ENCODE measurements around the gene TRIM28. TPM values are rescaled to one million over a fixed set of nuclear protein-coding genes. Genes with fewer than 3 reads are reported as not detected.

The TRIM28 gene
- total RNA-seq, 1 experiment from 2014 or later = 908 TPM

GRCh38 chr19:58519355-58520256 lies 24.3 kb upstream of the TRIM28 start, which contains the start of gene ZBTB45 (continued):
- TF ChIP-seq SIN3A (IDR thresholded peaks at IDR 0.05; ENCODE audit: low read depth) (peak; percentile 81), ELF1 (IDR thresholded peaks at IDR 0.05; ENCODE audit: borderline replicate concordance, low read depth) (no peak; the same call in 1 of the 2 replicates), POLR2A (IDR thresholded peaks at IDR 0.05; ENCODE audit: borderline replicate concordance, extremely low read depth, insufficient read depth, insufficient read length) (peak; percentile 68), EZH2phosphoT487 (IDR thresholded peaks at IDR 0.05; ENCODE audit: borderline replicate concordance) (no peak), SP1 (IDR thresholded peaks at IDR 0.05; ENCODE audit: low read depth) (peak; percentile 83), EZH2 (IDR thresholded peaks at IDR 0.05) (no peak), ZNF274 (IDR thresholded peaks at IDR 0.05; ENCODE audit: low read depth, low read length) (no peak)

GRCh38 chr19:58520257-58520599 lies 23.6 kb upstream of the TRIM28 start:
- ATAC-seq = no peak
- Histone ChIP-seq H3K36me3 (ENCODE audit: control insufficient read depth in 1 of 2, insufficient read depth in 2 of 2, low read length in 2 of 2) (peaks cover 2 to 17% of the 10 kb centered on the region in 2 experiments; a peak in 2 of 4 replicates), H3K4me3 (replicated peaks in 1 of 2; ENCODE audit: low read depth in 1 of 2, low read length in 2 of 2) (peak overlapping the region; percentile 78 to 90), H3K27me3 (ENCODE audit: insufficient read depth, low read length) (no peaks in the 10 kb centered on the region), H3K79me2 (ENCODE audit: insufficient read depth, low read length) (peaks cover 37% of the 10 kb centered on the region), H3K27ac (ENCODE audit: low read depth, low read length) (peak overlapping the region; percentile 91), H3K4me2 (ENCODE audit: low read length) (peak overlapping the region; percentile 91), H3K9me2 (ENCODE audit: insufficient read depth) (no peaks in the 10 kb centered on the region), H4K20me1 (ENCODE audit: insufficient read depth) (no peaks in the 10 kb centered on the region), H3K4me1 (ENCODE audit: control insufficient read depth in 1 of 2, insufficient read depth in 2 of 2, low read length in 2 of 2) (peaks cover 12 to 31% of the 10 kb centered on the region in 2 experiments), H3K9ac (ENCODE audit: low read length) (peak overlapping the region; percentile 84), H2AFZ (ENCODE audit: low read depth, low read length, poor library complexity, severe bottlenecking) (no peak overlapping the region), H3K9me3 (ENCODE audit: control insufficient read depth in 1 of 2, insufficient read depth in 1 of 2, low read depth in 1 of 2, low read length in 2 of 2) (no peaks in the 10 kb centered on the region)
- BruUV-seq (replicated peaks) = TSS peak; percentile 64
- CTCF ChIA-PET = interaction anchor here (0.6 to 3.3 kb wide), 15 partner anchors 8 to 626 kb away, joined by 3 to 20 read pairs (median 4); partner anchors contain the start of genes CHMP2A, TRIM28, ZNF497 and ZNF544
- POLR2A ChIA-PET = interaction anchor here (0.7 to 3.8 kb wide), 12 partner anchors 19 to 158 kb away, joined by 3 to 33 read pairs (median 4); partner anchors contain the start of genes CHMP2A, TRIM28, ZNF497 and ZNF584
- intact Hi-C loops (cut with micrococcal nuclease) = loop anchor here (2.0 kb wide), 1 partner anchor 53 kb away; the partner anchor contains the start of gene MZF1
- 0 out of 6 replicates have a peak, but pooled peaks of 1 of the 3 experiments have one; percentile 0 for TF ChIP-seq CTCF (IDR thresholded peaks at IDR 0.05 in 2 of 3, conservative IDR thresholded peaks at IDR 0.05 in 1 of 3; ENCODE audit: borderline replicate concordance in 1 of 3, insufficient read depth in 1 of 3, low read depth in 2 of 3, low read length in 2 of 3)
- no peak for TF ChIP-seq YY1 (IDR thresholded peaks at IDR 0.05; ENCODE audit: extremely low read depth, insufficient replicate concordance, low read depth, low read length)
- DNase-seq (ENCODE audit: low read depth, low spot score) = no peak
- RAD21 ChIA-PET (ENCODE audit: low non-redundant PET in 1 of 2, low total read pairs in 2 of 2, uncharacterized antibody in 2 of 2, unreplicated experiment in 2 of 2) = interaction anchor here (1.0 to 2.2 kb wide), 3 partner anchors 35 to 61 kb away, joined by 6 to 8 read pairs (median 7); partner anchors contain the start of gene CHMP2A (in 1 of the 2)

Data from HCT116 (cell line).